Testis (tissue), 2 donors: ENCODE results near the gene SIGLEC9.

Experiments
- POLR2A ChIP-seq: fragments of 450-650 bp; IDR thresholded peaks from one replicate; pipeline ENCODE4 v1.6.1; 2017; ENCODE audit warnings: antibody characterized with exemption, mild to moderate bottlenecking, moderate library complexity
- TF ChIP-seq, protein P1 (sequence below), 3 experiments: fragments of 450-650 bp in 2 of 3; fragments of 200-600 bp in 1 of 3; sonication (generic) in 1 of 3; IDR thresholded peaks; one replicate each; pipeline ENCODE4 v1.5.1; 2016 to 2019; ENCODE audit warnings: antibody characterized with exemption in 3 of 3, mild to moderate bottlenecking in 2 of 3, moderate library complexity in 1 of 3

DNA sequence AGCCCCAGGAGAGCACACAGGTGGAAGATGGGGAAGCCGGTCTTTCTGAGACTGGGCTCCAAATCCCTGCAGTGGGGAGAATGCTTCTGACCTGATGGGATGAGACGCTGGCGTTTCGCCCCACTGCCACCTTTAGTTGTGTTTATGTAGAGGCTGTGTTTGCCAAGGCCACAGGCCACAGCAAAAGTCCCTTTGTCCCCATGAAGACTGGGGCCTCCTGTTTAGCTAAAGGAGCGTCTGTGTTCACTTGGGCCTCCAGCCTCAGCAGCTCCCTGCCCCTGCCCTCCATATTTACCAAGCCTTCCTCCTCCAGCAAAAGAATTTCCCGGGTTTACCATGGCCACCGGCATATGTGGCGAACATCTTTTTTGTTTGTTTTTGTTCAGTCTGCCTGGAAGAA, 31.6 kb upstream of the SIGLEC9 start:
- TF ChIP-seq, protein P1, sequence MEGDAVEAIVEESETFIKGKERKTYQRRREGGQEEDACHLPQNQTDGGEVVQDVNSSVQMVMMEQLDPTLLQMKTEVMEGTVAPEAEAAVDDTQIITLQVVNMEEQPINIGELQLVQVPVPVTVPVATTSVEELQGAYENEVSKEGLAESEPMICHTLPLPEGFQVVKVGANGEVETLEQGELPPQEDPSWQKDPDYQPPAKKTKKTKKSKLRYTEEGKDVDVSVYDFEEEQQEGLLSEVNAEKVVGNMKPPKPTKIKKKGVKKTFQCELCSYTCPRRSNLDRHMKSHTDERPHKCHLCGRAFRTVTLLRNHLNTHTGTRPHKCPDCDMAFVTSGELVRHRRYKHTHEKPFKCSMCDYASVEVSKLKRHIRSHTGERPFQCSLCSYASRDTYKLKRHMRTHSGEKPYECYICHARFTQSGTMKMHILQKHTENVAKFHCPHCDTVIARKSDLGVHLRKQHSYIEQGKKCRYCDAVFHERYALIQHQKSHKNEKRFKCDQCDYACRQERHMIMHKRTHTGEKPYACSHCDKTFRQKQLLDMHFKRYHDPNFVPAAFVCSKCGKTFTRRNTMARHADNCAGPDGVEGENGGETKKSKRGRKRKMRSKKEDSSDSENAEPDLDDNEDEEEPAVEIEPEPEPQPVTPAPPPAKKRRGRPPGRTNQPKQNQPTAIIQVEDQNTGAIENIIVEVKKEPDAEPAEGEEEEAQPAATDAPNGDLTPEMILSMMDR (IDR thresholded peaks at IDR 0.05) = no peak
- TF ChIP-seq POLR2A = no peak
